Esophagus squamous epithelium (tissue), 5 donors: ENCODE results near the gene HMCN2. TPM values are rescaled to one million over a fixed set of nuclear protein-coding genes. Genes with fewer than 3 reads are reported as not detected.

Experiments used
- DNase-seq: peaks from one replicate; lab custom pipeline; 2025; lab: John Stamatoyannopoulos, UW
- H3K27ac ChIP-seq, 4 donors: fragments of 200-600 bp; sonication (generic); one replicate each; pipeline ENCODE4 v1.5.1; 2016 to 2019; ENCODE audit warnings: mild to moderate bottlenecking in 1 of 4
- H3K27me3 ChIP-seq, 4 donors: fragments of 200-600 bp; sonication (generic); 1 replicate in 3 of 4; 2 replicates in 1 of 4; pipeline versions ENCODE4 v1.5.1 to v1.6.0; 2017 to 2021; ENCODE audit warnings: antibody characterized with exemption in 1 of 4
- H3K36me3 ChIP-seq, 3 donors: fragments of 200-600 bp; sonication (generic); one replicate each; pipeline ENCODE4 v1.5.1; 2016 to 2019
- H3K4me1 ChIP-seq, 3 donors: fragments of 200-600 bp; sonication (generic); one replicate each; pipeline ENCODE4 v1.5.1; 2017 to 2019
- H3K4me3 ChIP-seq, 4 donors: fragments of 200-600 bp; sonication (generic); 1 replicate in 3 of 4; 2 replicates in 1 of 4; pipeline ENCODE4 v1.5.1; 2016 to 2019; ENCODE audit warnings: mild to moderate bottlenecking in 2 of 4, moderate library complexity in 1 of 4
- H3K9me3 ChIP-seq, 3 donors: fragments of 200-600 bp; sonication (generic); one replicate each; pipeline ENCODE4 v1.5.1; 2016 to 2019
- CTCF ChIP-seq, 6 experiments: fragments of 450-650 bp in 4 of 6; fragments of 200-600 bp in 2 of 6; sonication (generic) in 2 of 6; IDR thresholded peaks; one replicate each; pipeline ENCODE4 v1.5.1; 2016 to 2019; ENCODE audit warnings: antibody characterized with exemption in 6 of 6, mild to moderate bottlenecking in 4 of 6, moderate library complexity in 4 of 6
- POLR2A ChIP-seq, 4 donors: fragments of 450-650 bp; IDR thresholded peaks; one replicate each; pipeline ENCODE4 v1.6.1; 2017; ENCODE audit warnings: antibody characterized with exemption in 4 of 4, mild to moderate bottlenecking in 4 of 4, moderate library complexity in 3 of 4
- WGBS, 2 donors: methylation state at CpG; one replicate each; pipeline ENCODE4 v1.1.5; 2018; 5-methylcytosine and 5-hydroxymethylcytosine counted together
- intact Hi-C: fragments of 100-400 bp; cut with DNase I; formaldehyde crosslinking; loops from one replicate; pipeline ENCODE4 v1.15.0; 2022
- total RNA-seq, 4 donors: library from RNA; depleted of rRNA; stranded (reverse); fragments of >200 nt; gene quantifications; one replicate each; pipeline ENCODE4 v1.1.0, GENCODE V29; 2016
- donor health status: DM: yes; HTN: yes; CAD: no.

Gene HMCN2
- total RNA-seq, 4 donors from 2014 or later, result 0.53 to 4.8 (median 0.78) TPM

- no peak for TF ChIP-seq POLR2A (IDR thresholded peaks at IDR 0.05)
- TF ChIP-seq CTCF (IDR thresholded peaks at IDR 0.05), result no peak
- Histone ChIP-seq H3K9me3 (no peaks in the 10 kb centered on the region), H3K4me3 (no peak overlapping the region), H3K27ac (peak overlapping the region in 3 of 4 donors; percentile 5 to 34 (median 6)), H3K27me3 (no peaks in the 10 kb centered on the region), H3K36me3 (no peaks in the 10 kb centered on the region), H3K4me1 (peaks cover 3 to 19% (median 7%) of the 10 kb centered on the region in 3 donors)
- intact Hi-C loops, result no loop called here
- 80 to 100% methylated on average over 1 to 3 of the region's 13 CpGs for WGBS, 2 donors
- DNase-seq, result no peak
Observed at GRCh38 chr9:130354378-130354777, 88.8 kb downstream of the HMCN2 start.

DNA sequence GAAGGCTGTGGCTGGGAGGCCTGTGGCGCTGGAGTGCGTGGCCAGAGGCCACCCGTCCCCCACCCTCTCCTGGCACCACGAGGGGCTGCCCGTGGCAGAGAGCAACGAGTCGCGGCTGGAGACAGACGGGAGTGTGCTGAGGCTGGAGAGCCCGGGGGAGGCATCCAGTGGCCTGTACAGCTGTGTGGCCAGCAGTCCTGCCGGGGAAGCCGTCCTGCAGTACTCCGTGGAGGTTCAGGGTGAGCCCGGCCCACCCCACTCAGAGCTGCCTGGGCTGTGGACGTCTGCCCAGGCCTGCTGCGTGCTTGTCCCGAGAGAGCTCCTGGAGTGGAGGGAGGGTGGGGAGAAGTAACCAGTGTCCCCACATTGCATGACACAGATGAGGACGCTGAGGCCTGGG, 89.2 kb downstream of the HMCN2 start:
- H3K9me3 ChIP-seq, result no peaks in the 10 kb centered on the region
- H3K27me3 ChIP-seq, result no peaks in the 10 kb centered on the region
- peaks cover 3 to 19% (median 7%) of the 10 kb centered on the region in 3 donors for H3K4me1 ChIP-seq
- H3K4me3 ChIP-seq, result no peak overlapping the region
- intact Hi-C loops, result no loop called here
- peak overlapping the region in 3 of 4 donors; percentile 5 to 34 (median 13) for H3K27ac ChIP-seq
- 100% methylated on average over 1 of the region's 18 CpGs; no CpG with 5 or more reads in 1 of the 2 donors for WGBS, 2 donors
- TF ChIP-seq CTCF (IDR thresholded peaks at IDR 0.05) (no peak), POLR2A (IDR thresholded peaks at IDR 0.05) (no peak)
- H3K36me3 ChIP-seq, result no peaks in the 10 kb centered on the region
- DNase-seq, result no peak

DNA sequence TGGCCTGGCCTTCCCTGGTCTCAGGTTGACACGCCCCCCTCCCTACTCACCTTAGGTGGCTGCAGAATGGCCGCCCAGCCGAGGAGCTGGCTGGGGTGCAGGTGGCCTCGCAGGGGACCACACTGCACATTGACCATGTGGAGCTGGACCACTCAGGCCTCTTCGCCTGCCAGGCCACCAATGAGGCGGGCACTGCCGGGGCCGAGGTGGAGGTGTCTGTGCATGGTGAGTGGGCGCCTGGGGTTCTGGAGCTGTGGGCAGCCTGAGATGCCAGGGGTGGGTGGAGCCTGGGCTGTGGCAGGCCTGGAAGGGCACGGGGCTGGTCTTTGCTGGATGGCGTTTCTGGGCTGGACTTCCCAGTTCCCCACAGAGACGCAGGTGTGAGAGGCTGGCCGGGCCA, 90.5 kb downstream of the HMCN2 start:
- intact Hi-C loops, result no loop called here
- H3K4me3 ChIP-seq, result no peak overlapping the region
- no peak for TF ChIP-seq CTCF (IDR thresholded peaks at IDR 0.05)
- TF ChIP-seq POLR2A (IDR thresholded peaks at IDR 0.05), result no peak
- no peaks in the 10 kb centered on the region for H3K9me3 ChIP-seq
- H3K36me3 ChIP-seq, result no peaks in the 10 kb centered on the region
- whole genome bisulfite sequencing, 2 donors, result 81 to 96% methylated on average over 2 to 3 of the region's 13 CpGs
- H3K27me3 ChIP-seq, result no peaks in the 10 kb centered on the region
- H3K27ac ChIP-seq, result no peak overlapping the region
- DNase-seq, result no peak
- H3K4me1 ChIP-seq, result peaks cover 3 to 19% (median 7%) of the 10 kb centered on the region in 3 donors

DNA sequence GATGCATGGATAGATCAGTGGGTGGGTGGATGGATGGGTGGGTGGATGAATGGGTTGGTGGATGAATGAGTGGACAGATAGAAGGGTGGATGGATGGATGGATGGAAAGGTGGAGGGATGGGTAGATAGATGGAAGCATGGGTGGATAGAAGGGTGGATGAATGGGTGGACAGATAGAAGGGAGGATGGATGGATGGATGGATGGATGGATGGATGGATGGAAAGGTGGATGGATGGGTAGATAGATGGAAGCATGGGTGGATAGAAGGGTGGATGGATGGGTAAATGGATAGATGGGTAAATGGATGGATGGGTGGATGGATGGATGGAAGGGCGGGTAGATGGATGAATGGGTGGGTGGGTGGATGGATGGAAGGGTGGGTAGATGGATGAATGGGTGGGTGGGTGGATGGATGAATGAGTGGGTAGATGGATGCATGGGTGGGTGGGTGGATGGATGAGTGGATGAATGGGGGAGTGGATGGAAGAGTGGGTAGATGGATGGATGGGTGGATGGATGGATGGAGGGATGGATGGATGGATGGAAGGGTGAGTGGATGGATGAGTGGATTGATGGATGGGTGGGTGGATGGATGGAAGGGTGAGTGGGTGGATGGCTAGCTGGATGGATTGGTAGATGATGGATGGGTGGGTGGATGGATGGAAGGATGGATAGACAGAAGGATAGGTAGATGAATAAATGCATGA, 91.5 kb downstream of the HMCN2 start:
- no peaks in the 10 kb centered on the region for H3K27me3 ChIP-seq
- H3K27ac ChIP-seq, result no peak overlapping the region
- intact Hi-C loops, result no loop called here
- no peak overlapping the region for H3K4me3 ChIP-seq
- no peaks in the 10 kb centered on the region for H3K36me3 ChIP-seq
- TF ChIP-seq POLR2A (IDR thresholded peaks at IDR 0.05), result no peak
- TF ChIP-seq CTCF (IDR thresholded peaks at IDR 0.05), result no peak
- 76 to 100% methylated on average over 1 of the region's 1 CpG for WGBS, 2 donors
- peaks cover 3 to 19% (median 7%) of the 10 kb centered on the region in 3 donors for H3K4me1 ChIP-seq
- no peak for DNase-seq
- H3K9me3 ChIP-seq, result no peaks in the 10 kb centered on the region

- intact Hi-C loops, result no loop called here
- 61 to 100% methylated on average over 2 to 3 of the region's 7 CpGs for WGBS, 2 donors
- TF ChIP-seq CTCF (IDR thresholded peaks at IDR 0.05) (no peak), POLR2A (IDR thresholded peaks at IDR 0.05) (no peak)
- H3K9me3 ChIP-seq, result no peaks in the 10 kb centered on the region
- peaks cover 0 to 5% (median 3%) of the 10 kb centered on the region in 3 donors for H3K4me1 ChIP-seq
- H3K36me3 ChIP-seq, result no peaks in the 10 kb centered on the region
- no peak overlapping the region for H3K4me3 ChIP-seq
- H3K27ac ChIP-seq, result peak overlapping the region in 1 of 4 donors; percentile 30
- H3K27me3 ChIP-seq, result no peaks in the 10 kb centered on the region
- no peak for DNase-seq
Observed at GRCh38 chr9:130358928-130359327, 93.4 kb downstream of the HMCN2 start.
